ENCODE data around the gene COG1.

Gene COG1

GRCh38 chr17:73231841-73232586 is 39.2 kb downstream of the COG1 start:
- peak overlapping the region; percentile 95 for H3K4me2 ChIP-seq (ENCODE audit: insufficient read depth, low read length)
- H4K20me1 ChIP-seq (ENCODE audit: insufficient read depth, low read length): peaks cover 39% of the 10 kb centered on the region
- peaks cover 82% of the 10 kb centered on the region for H3K79me2 ChIP-seq (ENCODE audit: insufficient read depth, low read length)
- no peaks in the 10 kb centered on the region for H3K27me3 ChIP-seq (ENCODE audit: insufficient read depth, low read length, poor library complexity)
- ATAC-seq (ENCODE audit: insufficient read depth, low read depth): peak; percentile 86
- peak; percentile 97 for DNase-seq
- TF ChIP-seq EZH2 (IDR thresholded peaks at IDR 0.05; ENCODE audit: borderline replicate concordance, low read depth, low read length, severe bottlenecking): no peak
- peak; percentile 35 for TF ChIP-seq CTCF (IDR thresholded peaks at IDR 0.05; ENCODE audit: borderline replicate concordance, extremely low read depth, low read length, poor library complexity, severe bottlenecking)
- peak overlapping the region; percentile 73 to 95 for H3K4me3 ChIP-seq (ENCODE audit: low read depth in 1 of 2, low read length in 2 of 2)
- peak overlapping the region; percentile 86 for H3K9ac ChIP-seq (ENCODE audit: low read depth, low read length)
- H2AFZ ChIP-seq (ENCODE audit: low read depth, low read length): peak overlapping the region; percentile 83
- H3K9me3 ChIP-seq (ENCODE audit: insufficient read depth, low read length, severe bottlenecking): no peaks in the 10 kb centered on the region
- H3K36me3 ChIP-seq (ENCODE audit: insufficient read depth, low read length): peaks cover 31% of the 10 kb centered on the region
- H3K4me1 ChIP-seq (ENCODE audit: insufficient read depth, low read length): peaks cover 59% of the 10 kb centered on the region
- peak overlapping the region; percentile 80 for H3K27ac ChIP-seq (ENCODE audit: low read length)

- Histone ChIP-seq H3K4me3 (ENCODE audit: low read depth in 1 of 2, low read length in 2 of 2) (peak overlapping the region; percentile 73 to 95), H3K4me2 (ENCODE audit: insufficient read depth, low read length) (peak overlapping the region; percentile 95), H3K27me3 (ENCODE audit: insufficient read depth, low read length, poor library complexity) (no peaks in the 10 kb centered on the region), H3K36me3 (ENCODE audit: insufficient read depth, low read length) (peaks cover 36% of the 10 kb centered on the region), H3K27ac (ENCODE audit: low read length) (peak overlapping the region; percentile 80), H3K79me2 (ENCODE audit: insufficient read depth, low read length) (peaks cover 77% of the 10 kb centered on the region), H3K4me1 (ENCODE audit: insufficient read depth, low read length) (peaks cover 66% of the 10 kb centered on the region), H3K9me3 (ENCODE audit: insufficient read depth, low read length, severe bottlenecking) (no peaks in the 10 kb centered on the region), H3K9ac (ENCODE audit: low read depth, low read length) (peak overlapping the region; percentile 86), H2AFZ (ENCODE audit: low read depth, low read length) (peak overlapping the region; percentile 83), H4K20me1 (ENCODE audit: insufficient read depth, low read length) (peaks cover 35% of the 10 kb centered on the region)
- peak; percentile 73 for ATAC-seq (ENCODE audit: insufficient read depth, low read depth)
- no peak for TF ChIP-seq EZH2 (IDR thresholded peaks at IDR 0.05; ENCODE audit: borderline replicate concordance, low read depth, low read length, severe bottlenecking)
- TF ChIP-seq CTCF (IDR thresholded peaks at IDR 0.05; ENCODE audit: borderline replicate concordance, extremely low read depth, low read length, poor library complexity, severe bottlenecking): no peak
- DNase-seq: no peak
Observed at GRCh38 chr17:73232587-73233373, 39.9 kb downstream of the COG1 start.

- TF ChIP-seq CTCF (IDR thresholded peaks at IDR 0.05; ENCODE audit: borderline replicate concordance, extremely low read depth, low read length, poor library complexity, severe bottlenecking) (no peak), EZH2 (IDR thresholded peaks at IDR 0.05; ENCODE audit: borderline replicate concordance, low read depth, low read length, severe bottlenecking) (no peak)
- H3K4me2 ChIP-seq (ENCODE audit: insufficient read depth, low read length): no peak overlapping the region
- H2AFZ ChIP-seq (ENCODE audit: low read depth, low read length): no peak overlapping the region
- H3K79me2 ChIP-seq (ENCODE audit: insufficient read depth, low read length): peaks cover 71% of the 10 kb centered on the region
- DNase-seq: no peak
- no peak overlapping the region for H3K4me3 ChIP-seq (ENCODE audit: low read depth in 1 of 2, low read length in 2 of 2)
- H3K9me3 ChIP-seq (ENCODE audit: insufficient read depth, low read length, severe bottlenecking): no peaks in the 10 kb centered on the region
- peaks cover 21% of the 10 kb centered on the region for H4K20me1 ChIP-seq (ENCODE audit: insufficient read depth, low read length)
- no peak overlapping the region for H3K27ac ChIP-seq (ENCODE audit: low read length)
- H3K4me1 ChIP-seq (ENCODE audit: insufficient read depth, low read length): peaks cover 60% of the 10 kb centered on the region
- ATAC-seq (ENCODE audit: insufficient read depth, low read depth): no peak
- no peak overlapping the region for H3K9ac ChIP-seq (ENCODE audit: low read depth, low read length)
- no peaks in the 10 kb centered on the region for H3K27me3 ChIP-seq (ENCODE audit: insufficient read depth, low read length, poor library complexity)
- peaks cover 50% of the 10 kb centered on the region for H3K36me3 ChIP-seq (ENCODE audit: insufficient read depth, low read length)
Observed at GRCh38 chr17:73234736-73235135, 41.9 kb downstream of the COG1 start.

Measured in DND-41 (cell line).